ENCODE measurements around the gene AATF.

- TF ChIP-seq CTCF (IDR thresholded peaks at IDR 0.05; ENCODE audit: poor library complexity) (no peak), EZH2phosphoT487 (IDR thresholded peaks at IDR 0.05; ENCODE audit: low read depth, severe bottlenecking, unreplicated experiment) (no peak)
Observed at GRCh38 chr17:36950027-36950426, 1.3 kb downstream of the AATF start.

All from hepatocyte (in vitro differentiated cells).